ENCODE results near the gene EXOC2.

DNA sequence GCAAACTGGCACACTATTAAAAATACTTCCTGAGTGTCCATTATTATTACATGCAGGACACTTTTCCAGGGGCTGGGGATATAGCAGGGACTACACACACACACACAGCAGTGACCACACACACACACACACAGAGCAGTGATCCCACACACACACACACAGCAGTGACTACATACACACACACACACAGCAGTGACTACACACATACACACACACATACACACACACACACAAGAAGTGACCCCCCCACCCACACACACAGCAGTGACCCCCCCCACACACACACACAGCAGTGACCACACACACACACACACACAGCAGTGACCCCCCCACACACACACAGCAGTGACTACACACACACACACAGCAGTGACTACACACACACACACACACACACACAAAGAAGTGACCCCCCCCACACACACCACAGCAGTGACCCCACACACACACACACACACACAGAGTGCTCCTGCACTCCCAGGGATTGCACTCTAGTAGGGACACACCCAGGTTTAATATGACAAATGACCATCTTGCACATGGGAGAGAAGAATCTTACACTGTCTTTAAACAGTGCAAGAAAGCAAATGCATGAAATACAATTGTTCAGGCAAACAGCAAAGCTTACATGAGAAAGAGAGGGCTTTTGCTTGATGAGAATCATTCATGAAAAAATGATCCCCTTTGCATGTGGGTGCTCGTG is 185.9 kb downstream of the EXOC2 start:
- TF ChIP-seq SP1 (IDR thresholded peaks at IDR 0.05) (no peak), ARNT (IDR thresholded peaks at IDR 0.05) (no peak), NFRKB (IDR thresholded peaks at IDR 0.05) (no peak), TARDBP (IDR thresholded peaks at IDR 0.05) (no peak), SUZ12 (IDR thresholded peaks at IDR 0.05) (no peak)
